GM12874 (cell line): ENCODE results near the gene MAP3K4.

Source experiments
- TF ChIP-seq, protein P1 (sequence below): IDR thresholded peaks from 2 replicates; pipeline ENCODE4 v1.5.1; 2011; ENCODE audit warnings: low read depth, mild to moderate bottlenecking, control low read depth, low read length, moderate library complexity; ENCODE audit not compliant: insufficient read depth

The MAP3K4 gene, protein sequence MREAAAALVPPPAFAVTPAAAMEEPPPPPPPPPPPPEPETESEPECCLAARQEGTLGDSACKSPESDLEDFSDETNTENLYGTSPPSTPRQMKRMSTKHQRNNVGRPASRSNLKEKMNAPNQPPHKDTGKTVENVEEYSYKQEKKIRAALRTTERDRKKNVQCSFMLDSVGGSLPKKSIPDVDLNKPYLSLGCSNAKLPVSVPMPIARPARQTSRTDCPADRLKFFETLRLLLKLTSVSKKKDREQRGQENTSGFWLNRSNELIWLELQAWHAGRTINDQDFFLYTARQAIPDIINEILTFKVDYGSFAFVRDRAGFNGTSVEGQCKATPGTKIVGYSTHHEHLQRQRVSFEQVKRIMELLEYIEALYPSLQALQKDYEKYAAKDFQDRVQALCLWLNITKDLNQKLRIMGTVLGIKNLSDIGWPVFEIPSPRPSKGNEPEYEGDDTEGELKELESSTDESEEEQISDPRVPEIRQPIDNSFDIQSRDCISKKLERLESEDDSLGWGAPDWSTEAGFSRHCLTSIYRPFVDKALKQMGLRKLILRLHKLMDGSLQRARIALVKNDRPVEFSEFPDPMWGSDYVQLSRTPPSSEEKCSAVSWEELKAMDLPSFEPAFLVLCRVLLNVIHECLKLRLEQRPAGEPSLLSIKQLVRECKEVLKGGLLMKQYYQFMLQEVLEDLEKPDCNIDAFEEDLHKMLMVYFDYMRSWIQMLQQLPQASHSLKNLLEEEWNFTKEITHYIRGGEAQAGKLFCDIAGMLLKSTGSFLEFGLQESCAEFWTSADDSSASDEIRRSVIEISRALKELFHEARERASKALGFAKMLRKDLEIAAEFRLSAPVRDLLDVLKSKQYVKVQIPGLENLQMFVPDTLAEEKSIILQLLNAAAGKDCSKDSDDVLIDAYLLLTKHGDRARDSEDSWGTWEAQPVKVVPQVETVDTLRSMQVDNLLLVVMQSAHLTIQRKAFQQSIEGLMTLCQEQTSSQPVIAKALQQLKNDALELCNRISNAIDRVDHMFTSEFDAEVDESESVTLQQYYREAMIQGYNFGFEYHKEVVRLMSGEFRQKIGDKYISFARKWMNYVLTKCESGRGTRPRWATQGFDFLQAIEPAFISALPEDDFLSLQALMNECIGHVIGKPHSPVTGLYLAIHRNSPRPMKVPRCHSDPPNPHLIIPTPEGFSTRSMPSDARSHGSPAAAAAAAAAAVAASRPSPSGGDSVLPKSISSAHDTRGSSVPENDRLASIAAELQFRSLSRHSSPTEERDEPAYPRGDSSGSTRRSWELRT (N-terminal part only)

DNA sequence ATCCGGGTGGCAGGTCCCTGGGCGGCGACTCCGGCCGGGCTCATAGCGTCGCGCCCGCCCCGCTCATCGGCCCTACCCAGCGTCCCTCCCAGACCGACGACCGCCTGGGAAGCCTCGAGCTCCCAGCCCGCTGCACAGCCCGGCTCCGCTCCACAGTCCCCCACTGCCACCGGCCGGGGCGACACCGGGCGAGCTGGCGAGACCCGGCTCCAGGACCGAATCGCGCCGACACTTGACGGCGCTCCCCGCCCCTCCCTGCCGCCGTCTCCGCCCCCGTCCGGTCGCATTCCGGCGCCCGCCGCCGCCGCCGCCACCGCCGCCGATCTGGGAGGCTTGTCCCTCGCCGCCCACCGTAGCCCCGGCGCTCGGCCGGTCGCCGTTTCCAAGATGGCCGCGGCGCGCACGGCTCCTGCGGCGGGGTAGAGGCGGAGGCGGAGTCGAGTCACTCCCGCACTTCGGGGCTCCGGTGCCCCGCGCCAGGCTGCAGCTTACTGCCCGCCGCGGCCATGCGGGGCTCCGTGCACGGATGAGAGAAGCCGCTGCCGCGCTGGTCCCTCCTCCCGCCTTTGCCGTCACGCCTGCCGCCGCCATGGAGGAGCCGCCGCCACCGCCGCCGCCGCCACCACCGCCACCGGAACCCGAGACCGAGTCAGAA lies at the start of gene MAP3K4:
MAP3K4 (plus strand) TSS at position 364 of the 655 bp plus-strand sequence; CDS start at position 527, 163 bp downstream.
- TF ChIP-seq, protein P1, sequence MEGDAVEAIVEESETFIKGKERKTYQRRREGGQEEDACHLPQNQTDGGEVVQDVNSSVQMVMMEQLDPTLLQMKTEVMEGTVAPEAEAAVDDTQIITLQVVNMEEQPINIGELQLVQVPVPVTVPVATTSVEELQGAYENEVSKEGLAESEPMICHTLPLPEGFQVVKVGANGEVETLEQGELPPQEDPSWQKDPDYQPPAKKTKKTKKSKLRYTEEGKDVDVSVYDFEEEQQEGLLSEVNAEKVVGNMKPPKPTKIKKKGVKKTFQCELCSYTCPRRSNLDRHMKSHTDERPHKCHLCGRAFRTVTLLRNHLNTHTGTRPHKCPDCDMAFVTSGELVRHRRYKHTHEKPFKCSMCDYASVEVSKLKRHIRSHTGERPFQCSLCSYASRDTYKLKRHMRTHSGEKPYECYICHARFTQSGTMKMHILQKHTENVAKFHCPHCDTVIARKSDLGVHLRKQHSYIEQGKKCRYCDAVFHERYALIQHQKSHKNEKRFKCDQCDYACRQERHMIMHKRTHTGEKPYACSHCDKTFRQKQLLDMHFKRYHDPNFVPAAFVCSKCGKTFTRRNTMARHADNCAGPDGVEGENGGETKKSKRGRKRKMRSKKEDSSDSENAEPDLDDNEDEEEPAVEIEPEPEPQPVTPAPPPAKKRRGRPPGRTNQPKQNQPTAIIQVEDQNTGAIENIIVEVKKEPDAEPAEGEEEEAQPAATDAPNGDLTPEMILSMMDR, result no peak

- TF ChIP-seq, protein P1, result no peak
Observed at GRCh38 chr6:160943997-160944396, 47.6 kb upstream of the MAP3K4 start.

DNA sequence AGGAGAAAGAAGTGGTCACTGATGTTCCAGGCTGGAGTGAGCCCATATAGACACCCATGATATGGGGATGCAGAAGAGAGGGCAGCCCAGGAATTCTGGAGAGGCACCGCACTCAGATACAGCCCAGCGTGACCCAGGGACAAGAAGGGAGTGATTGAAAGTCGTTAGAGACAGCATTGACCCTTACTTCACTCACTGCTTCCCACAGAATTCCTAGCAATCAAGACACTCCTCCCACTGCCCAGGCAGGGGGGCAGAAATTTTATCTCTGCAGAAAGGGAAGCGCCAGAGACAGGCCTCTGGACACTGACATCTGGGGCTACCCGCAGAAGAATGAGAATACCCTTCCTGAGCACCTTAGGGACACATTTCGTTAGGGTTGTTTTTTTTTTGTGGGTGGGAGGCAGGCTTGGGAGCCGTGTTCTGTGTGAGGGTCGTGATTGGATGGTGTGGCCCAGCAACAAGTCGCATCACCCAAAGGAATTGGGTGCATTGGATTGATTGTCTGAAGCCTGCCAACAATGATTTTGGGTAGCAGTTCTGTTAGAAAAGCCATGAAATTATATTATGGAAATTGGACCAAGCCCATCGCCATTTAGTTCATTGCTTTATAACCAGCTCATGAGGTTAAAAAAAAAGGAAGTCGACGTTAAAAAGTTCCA lies 45.9 kb upstream of the MAP3K4 start:
- TF ChIP-seq, protein P1, result no peak

- TF ChIP-seq, protein P1, result no peak
Observed at GRCh38 chr6:160949531-160949930, 42.0 kb upstream of the MAP3K4 start.

- TF ChIP-seq, protein P1, result no peak
Observed at GRCh38 chr6:160950507-160950906, 41.1 kb upstream of the MAP3K4 start.

GRCh38 chr6:160951187-160952030 lies 40.2 kb upstream of the MAP3K4 start:
- TF ChIP-seq, protein P1, result no peak
